HEK293 (cell line): ENCODE results near the gene OR52E2.

Experiments used
- ZBTB7A ChIP-seq: fragments of 450-650 bp; formaldehyde crosslinking; IDR thresholded peaks from 2 replicates; pipeline ENCODE4 v1.5.1; 2016; ENCODE audit warnings: low read depth, missing biosample characterization, missing genetic modification characterization
- ZNF548 ChIP-seq: fragments of 450-650 bp; formaldehyde crosslinking; IDR thresholded peaks from 2 replicates; pipeline ENCODE4 v1.5.1; 2016; ENCODE audit warnings: missing biosample characterization, missing genetic modification characterization
- ZNF560 ChIP-seq: fragments of 450-650 bp; formaldehyde crosslinking; IDR thresholded peaks from 2 replicates; pipeline ENCODE4 v1.5.1; 2017; ENCODE audit warnings: missing biosample characterization, missing genetic modification characterization, borderline replicate concordance
- ZSCAN18 ChIP-seq: fragments of 450-650 bp; formaldehyde crosslinking; IDR thresholded peaks from 2 replicates; pipeline ENCODE4 v1.5.1; 2016; ENCODE audit warnings: missing biosample characterization, missing genetic modification characterization
- TF ChIP-seq, protein P1 (sequence below): fragments of 450-650 bp; formaldehyde crosslinking; IDR thresholded peaks from 2 replicates; pipeline ENCODE4 v1.5.1; 2016; ENCODE audit warnings: missing biosample characterization, missing genetic modification characterization

- TF ChIP-seq, protein P1, sequence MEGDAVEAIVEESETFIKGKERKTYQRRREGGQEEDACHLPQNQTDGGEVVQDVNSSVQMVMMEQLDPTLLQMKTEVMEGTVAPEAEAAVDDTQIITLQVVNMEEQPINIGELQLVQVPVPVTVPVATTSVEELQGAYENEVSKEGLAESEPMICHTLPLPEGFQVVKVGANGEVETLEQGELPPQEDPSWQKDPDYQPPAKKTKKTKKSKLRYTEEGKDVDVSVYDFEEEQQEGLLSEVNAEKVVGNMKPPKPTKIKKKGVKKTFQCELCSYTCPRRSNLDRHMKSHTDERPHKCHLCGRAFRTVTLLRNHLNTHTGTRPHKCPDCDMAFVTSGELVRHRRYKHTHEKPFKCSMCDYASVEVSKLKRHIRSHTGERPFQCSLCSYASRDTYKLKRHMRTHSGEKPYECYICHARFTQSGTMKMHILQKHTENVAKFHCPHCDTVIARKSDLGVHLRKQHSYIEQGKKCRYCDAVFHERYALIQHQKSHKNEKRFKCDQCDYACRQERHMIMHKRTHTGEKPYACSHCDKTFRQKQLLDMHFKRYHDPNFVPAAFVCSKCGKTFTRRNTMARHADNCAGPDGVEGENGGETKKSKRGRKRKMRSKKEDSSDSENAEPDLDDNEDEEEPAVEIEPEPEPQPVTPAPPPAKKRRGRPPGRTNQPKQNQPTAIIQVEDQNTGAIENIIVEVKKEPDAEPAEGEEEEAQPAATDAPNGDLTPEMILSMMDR, result no peak
- TF ChIP-seq ZBTB7A (tag by site-specific recombination) (no peak), ZNF548 (no peak), ZNF560 (no peak), ZSCAN18 (tag by site-specific recombination) (no peak)
Measured at GRCh38 chr11:5107285-5107684, 47.9 kb upstream of the OR52E2 start.
